K562 (cell line): ENCODE measurements around the gene POLR1H. TPM values are rescaled to one million over a fixed set of nuclear protein-coding genes. Genes with fewer than 3 reads are reported as not detected.

ENCODE experiments used
- NFATC3 ChIP-seq: fragments of 450-650 bp; IDR thresholded peaks from 2 replicates; pipeline ENCODE4 v1.6.1; 2017; ENCODE audit warnings: mild to moderate bottlenecking
- NFRKB ChIP-seq: fragments of 450-650 bp; IDR thresholded peaks from 2 replicates; pipeline ENCODE4 v1.6.1; 2016; ENCODE audit warnings: low read depth
- PKNOX1 ChIP-seq: fragments of 450-650 bp; IDR thresholded peaks from 2 replicates; pipeline ENCODE4 v1.6.1; 2016
- POLR2H ChIP-seq: IDR thresholded peaks from 2 replicates; pipeline ENCODE4 v1.6.1; 2016; ENCODE audit warnings: missing genetic modification characterization, low read depth, mild to moderate bottlenecking, control low read depth, missing compliant biosample characterization, moderate library complexity
- STAT6 ChIP-seq: sonication (generic); formaldehyde crosslinking; IDR thresholded peaks from 2 replicates; pipeline ENCODE4 v1.8.1; 2023; ENCODE audit warnings: mild to moderate bottlenecking, missing genetic modification reagents
- ZKSCAN8 ChIP-seq: fragments of 200-800 bp; sonication (Bioruptor generic); IDR thresholded peaks from 2 replicates; pipeline ENCODE4 v1.6.1; 2016; ENCODE audit warnings: missing genetic modification characterization, missing compliant biosample characterization
- ZNF707 ChIP-seq: fragments of 250-450 bp; sonication (Bioruptor Pico); conservative IDR thresholded peaks from 2 replicates; pipeline ENCODE4 v1.8.0; 2022; ENCODE audit warnings: inconsistent platforms, mild to moderate bottlenecking, moderate library complexity
- polyA plus RNA-seq, 8 experiments: library from polyadenylated mRNA; depleted of rRNA in 4 of 8; stranded (reverse) in 5 of 8; unstranded in 3 of 8; fragments of >200 nt; fragmentation: Nextera tagmentation in 2 of 8; fragmentation: Illumina TruSeq in 1 of 8; extraction: Ambion mirVana in 2 of 8; extraction: Trizol in 1 of 8; gene quantifications; 2 replicates each; pipeline versions ENCODE4 v1.2.1 to v1.2.3, GENCODE V29; 2011 to 2014; ENCODE audit warnings: inconsistent platforms in 1 of 8, missing spikeins in 1 of 8
- total RNA-seq, 7 experiments: library from RNA; depleted of rRNA in 6 of 7; stranded (reverse); fragments of >200 nt in 6 of 7; fragmentation: Illumina TruSeq in 2 of 7; extraction: Trizol in 2 of 7; gene quantifications; 2 replicates each; pipeline versions ENCODE4 v1.2.1 to v1.2.3, GENCODE V29; 2011 to 2021; ENCODE audit warnings: low replicate concordance in 1 of 7
- TF ChIP-seq, protein P1 (sequence below), 3 experiments: IDR thresholded peaks in 2 of 3; conservative IDR thresholded peaks in 1 of 3; 2 replicates each; pipeline ENCODE4 v1.5.1; 2011 to 2012; ENCODE audit warnings: low read length in 3 of 3, mild to moderate bottlenecking in 3 of 3, control low read depth in 2 of 3, improper control_type of control experiment in 1 of 3, inconsistent platforms in 1 of 3, low read depth in 1 of 3, mixed read lengths in 1 of 3, moderate library complexity in 1 of 3; ENCODE audit not compliant: insufficient read depth in 2 of 3
- TF ChIP-seq, protein P2 (sequence below): sonication (generic); formaldehyde crosslinking; IDR thresholded peaks from 2 replicates; pipeline ENCODE4 v1.8.0; 2022; ENCODE audit warnings: missing genetic modification reagents, mild to moderate bottlenecking, borderline replicate concordance
- TF ChIP-seq, protein P3 (sequence below), 2 experiments: fragments of 450-650 bp; conservative IDR thresholded peaks; 2 replicates each; pipeline ENCODE4 v1.6.1; 2017; ENCODE audit warnings: mild to moderate bottlenecking in 2 of 2, moderate library complexity in 2 of 2

Gene POLR1H
- total and polyA plus RNA-seq, 9 of the 15 experiments (the other 6 are each of a cell fraction or from before 2014, with no cell fraction given): 92.2 to 333 (median 143) TPM

DNA sequence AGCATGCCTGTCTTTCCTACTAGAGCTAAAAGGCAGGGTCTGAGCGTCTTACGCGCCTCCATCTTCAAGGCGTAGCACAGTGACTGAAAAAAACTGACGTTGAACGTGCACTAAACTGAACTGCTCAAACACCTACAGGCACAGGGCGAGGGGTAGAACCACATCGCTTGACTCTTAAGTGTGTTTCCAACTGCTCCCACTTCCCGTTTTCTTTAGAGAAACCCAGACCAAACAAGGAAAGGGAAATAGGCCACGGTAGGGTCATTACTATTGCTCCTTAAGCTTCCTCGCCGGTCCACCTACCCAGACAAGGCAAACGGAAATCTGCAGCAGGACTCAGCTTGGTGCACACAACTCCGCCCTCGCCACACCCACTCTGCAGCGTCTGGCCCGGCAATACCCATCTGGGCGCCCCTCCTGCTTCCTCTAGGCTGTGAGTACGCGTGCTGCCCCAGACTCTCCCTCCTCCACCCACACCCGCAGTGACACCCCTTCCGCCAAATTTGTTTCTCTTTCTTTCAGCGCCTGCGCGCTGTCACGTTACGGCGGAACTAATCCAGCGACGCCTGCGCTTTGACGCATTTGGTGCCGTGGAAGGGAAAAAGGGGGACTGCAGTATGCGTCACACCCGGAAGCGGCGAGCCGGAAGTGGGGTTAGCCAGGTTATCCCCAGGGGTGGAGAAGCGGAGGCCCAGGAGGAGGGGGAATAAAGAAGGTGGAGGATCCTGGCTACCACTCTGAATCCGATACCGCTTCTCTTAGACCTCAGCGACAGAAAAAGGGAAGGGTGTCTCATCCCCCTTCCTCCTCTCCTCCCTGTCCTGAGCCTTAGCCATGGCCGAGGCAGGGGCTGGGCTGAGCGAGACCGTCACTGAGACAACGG lies 5.8 kb downstream of the POLR1H start, which contains the start of gene PPP1R11 (continued):
- peak; percentile 88 for TF ChIP-seq PKNOX1
- peak; percentile 90 for TF ChIP-seq POLR2H (tag)
- no peak for TF ChIP-seq NFATC3
- no peak for TF ChIP-seq ZKSCAN8 (CRISPR knock-in tag)
- peak; percentile 58 for TF ChIP-seq NFRKB
- TF ChIP-seq, protein P1, sequence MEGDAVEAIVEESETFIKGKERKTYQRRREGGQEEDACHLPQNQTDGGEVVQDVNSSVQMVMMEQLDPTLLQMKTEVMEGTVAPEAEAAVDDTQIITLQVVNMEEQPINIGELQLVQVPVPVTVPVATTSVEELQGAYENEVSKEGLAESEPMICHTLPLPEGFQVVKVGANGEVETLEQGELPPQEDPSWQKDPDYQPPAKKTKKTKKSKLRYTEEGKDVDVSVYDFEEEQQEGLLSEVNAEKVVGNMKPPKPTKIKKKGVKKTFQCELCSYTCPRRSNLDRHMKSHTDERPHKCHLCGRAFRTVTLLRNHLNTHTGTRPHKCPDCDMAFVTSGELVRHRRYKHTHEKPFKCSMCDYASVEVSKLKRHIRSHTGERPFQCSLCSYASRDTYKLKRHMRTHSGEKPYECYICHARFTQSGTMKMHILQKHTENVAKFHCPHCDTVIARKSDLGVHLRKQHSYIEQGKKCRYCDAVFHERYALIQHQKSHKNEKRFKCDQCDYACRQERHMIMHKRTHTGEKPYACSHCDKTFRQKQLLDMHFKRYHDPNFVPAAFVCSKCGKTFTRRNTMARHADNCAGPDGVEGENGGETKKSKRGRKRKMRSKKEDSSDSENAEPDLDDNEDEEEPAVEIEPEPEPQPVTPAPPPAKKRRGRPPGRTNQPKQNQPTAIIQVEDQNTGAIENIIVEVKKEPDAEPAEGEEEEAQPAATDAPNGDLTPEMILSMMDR (IDR thresholded peaks at IDR 0.05 in 2 of 3, conservative IDR thresholded peaks at IDR 0.05 in 1 of 3; ENCODE audit: insufficient read depth in 2 of 3, low read depth in 1 of 3, low read length in 3 of 3): no peak; a peak in 1 of 6 replicates
- no peak; the same call in 1 of the 2 replicates for TF ChIP-seq STAT6 (CRISPR knock-in tag)
- TF ChIP-seq ZNF707 (CRISPR knock-in tag): peak; percentile 50
- TF ChIP-seq, protein P2, sequence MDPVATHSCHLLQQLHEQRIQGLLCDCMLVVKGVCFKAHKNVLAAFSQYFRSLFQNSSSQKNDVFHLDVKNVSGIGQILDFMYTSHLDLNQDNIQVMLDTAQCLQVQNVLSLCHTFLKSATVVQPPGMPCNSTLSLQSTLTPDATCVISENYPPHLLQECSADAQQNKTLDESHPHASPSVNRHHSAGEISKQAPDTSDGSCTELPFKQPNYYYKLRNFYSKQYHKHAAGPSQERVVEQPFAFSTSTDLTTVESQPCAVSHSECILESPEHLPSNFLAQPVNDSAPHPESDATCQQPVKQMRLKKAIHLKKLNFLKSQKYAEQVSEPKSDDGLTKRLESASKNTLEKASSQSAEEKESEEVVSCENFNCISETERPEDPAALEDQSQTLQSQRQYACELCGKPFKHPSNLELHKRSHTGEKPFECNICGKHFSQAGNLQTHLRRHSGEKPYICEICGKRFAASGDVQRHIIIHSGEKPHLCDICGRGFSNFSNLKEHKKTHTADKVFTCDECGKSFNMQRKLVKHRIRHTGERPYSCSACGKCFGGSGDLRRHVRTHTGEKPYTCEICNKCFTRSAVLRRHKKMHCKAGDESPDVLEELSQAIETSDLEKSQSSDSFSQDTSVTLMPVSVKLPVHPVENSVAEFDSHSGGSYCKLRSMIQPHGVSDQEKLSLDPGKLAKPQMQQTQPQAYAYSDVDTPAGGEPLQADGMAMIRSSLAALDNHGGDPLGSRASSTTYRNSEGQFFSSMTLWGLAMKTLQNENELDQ (CRISPR knock-in tag): no peak; the same call in 1 of the 2 replicates
- TF ChIP-seq, protein P3, sequence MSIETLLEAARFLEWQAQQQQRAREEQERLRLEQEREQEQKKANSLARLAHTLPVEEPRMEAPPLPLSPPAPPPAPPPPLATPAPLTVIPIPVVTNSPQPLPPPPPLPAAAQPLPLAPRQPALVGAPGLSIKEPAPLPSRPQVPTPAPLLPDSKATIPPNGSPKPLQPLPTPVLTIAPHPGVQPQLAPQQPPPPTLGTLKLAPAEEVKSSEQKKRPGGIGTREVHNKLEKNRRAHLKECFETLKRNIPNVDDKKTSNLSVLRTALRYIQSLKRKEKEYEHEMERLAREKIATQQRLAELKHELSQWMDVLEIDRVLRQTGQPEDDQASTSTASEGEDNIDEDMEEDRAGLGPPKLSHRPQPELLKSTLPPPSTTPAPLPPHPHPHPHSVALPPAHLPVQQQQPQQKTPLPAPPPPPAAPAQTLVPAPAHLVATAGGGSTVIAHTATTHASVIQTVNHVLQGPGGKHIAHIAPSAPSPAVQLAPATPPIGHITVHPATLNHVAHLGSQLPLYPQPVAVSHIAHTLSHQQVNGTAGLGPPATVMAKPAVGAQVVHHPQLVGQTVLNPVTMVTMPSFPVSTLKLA (conservative IDR thresholded peaks at IDR 0.05): peak; percentile 97 to 99
